Activated CD8-positive, alpha-beta memory T cell treated with anti-CD3 and anti-CD28 coated beads, Interleukin-2, amount 10 ng/mL, durations not matched to agents 7 days and 5 days (primary cell): ENCODE measurements around the gene MATN4. TPM values are rescaled to one million over a fixed set of nuclear protein-coding genes. Genes with fewer than 3 reads are reported as not detected.
A peak's percentile ranks its signal among the peaks of the same experiment; 100 is the strongest.
"Not testable (repeated sequence)": the region's sequence is repeated elsewhere in the genome, so short reads cannot be mapped to it uniquely, and the experiment has no call there.

Experiments used
- ATAC-seq: fragments of 150-1000 bp; cut with Tn5 transposase; one replicate; pipeline ENCODE4 v1.10.0; 2021; ENCODE audit warnings: moderate library complexity
- CTCF ChIA-PET: fragments of 350-600 bp; sonication (Branson Sonifier 250); formaldehyde crosslinking; loops from one replicate; lab custom pipeline; 2021; ENCODE audit warnings: antibody characterized with exemption; lab: Charles Lee
- DNase-seq: peaks from one replicate; pipeline ENCODE4 v3.0.0-alpha.2; 2020
- H3K27ac Mint-ChIP-seq: one replicate; pipeline ENCODE4 v1.8.0; 2021; ENCODE audit warnings: mild to moderate bottlenecking, mixed read lengths
- H3K27me3 Mint-ChIP-seq: one replicate; pipeline ENCODE4 v1.8.0; 2021; ENCODE audit warnings: mixed read lengths
- H3K36me3 Mint-ChIP-seq: one replicate; pipeline ENCODE4 v1.8.0; 2021; ENCODE audit warnings: mild to moderate bottlenecking, mixed read lengths
- H3K4me1 Mint-ChIP-seq: one replicate; pipeline ENCODE4 v1.8.0; 2021; ENCODE audit warnings: mixed read lengths
- H3K4me3 Mint-ChIP-seq: one replicate; pipeline ENCODE4 v1.8.0; 2021; ENCODE audit warnings: mild to moderate bottlenecking, moderate library complexity, mixed read lengths
- H3K9me3 Mint-ChIP-seq: one replicate; pipeline ENCODE4 v1.8.0; 2022; ENCODE audit warnings: low read depth, mixed read lengths
- total RNA-seq, 2 experiments: library from RNA; stranded (reverse); gene quantifications; one replicate each; pipeline ENCODE4 v1.2.3, GENCODE V29; 2021

MATN4 gene
- 1 to 10 TPM in 1 of 2 experiments, under 1 TPM in 1; 0.64 to 2.2 TPM for total RNA-seq

- Mint-ChIP-seq H3K4me1 (peaks cover 22% of the 10 kb centered on the region), H3K36me3 (peaks cover 1% of the 10 kb centered on the region), H3K9me3 (no peaks in the 10 kb centered on the region), H3K27ac (no peak within 1 kb of the TSS), H3K27me3 (peaks cover 45% of the 10 kb centered on the region), H3K4me3 (no peak within 1 kb of the TSS)
- no peak for DNase-seq
- ATAC-seq, result no peak
- CTCF ChIA-PET, result interaction anchor here (0.9 to 2.2 kb wide), 2 partner anchors 11 to 16 kb away, joined by 3 to 13 read pairs; no protein-coding TSS in a partner anchor
These were observed at the start of gene MATN4 for GRCh38 chr20:45308117-45308778. Gene MATN4, minus strand, starts transcription at chr20:45308299. Its CDS starts 2,717 bp downstream, at chr20:45305582.

- H3K9me3 Mint-ChIP-seq, result no peaks in the 10 kb centered on the region
- H3K4me1 Mint-ChIP-seq, result peaks cover 52% of the 10 kb centered on the region
These were observed 47.3 kb upstream of the MATN4 start for GRCh38 chr20:45355209-45356084.

GRCh38 chr20:45354423-45355208 is 46.5 kb upstream of the MATN4 start:
- H3K27ac Mint-ChIP-seq, result peak overlapping the region; percentile 91
- no peaks in the 10 kb centered on the region for H3K9me3 Mint-ChIP-seq
- no peaks in the 10 kb centered on the region for H3K27me3 Mint-ChIP-seq
- H3K36me3 Mint-ChIP-seq, result no peaks in the 10 kb centered on the region
- H3K4me1 Mint-ChIP-seq, result peaks cover 54% of the 10 kb centered on the region
- DNase-seq (no peak), ATAC-seq (no peak)
- peak overlapping the region; percentile 59 for H3K4me3 Mint-ChIP-seq
- CTCF ChIA-PET, result interaction anchor here (1.1 to 11.7 kb wide), 7 partner anchors 8 to 416 kb away, joined by 3 to 120 read pairs (median 4); partner anchors contain the start of gene SYS1

More at GRCh38 chr20:45355209-45356084, 47.3 kb upstream of the MATN4 start:
- Mint-ChIP-seq H3K27me3 (no peaks in the 10 kb centered on the region), H3K27ac (peak overlapping the region; percentile 91), H3K4me3 (peak overlapping the region; percentile 59), H3K36me3 (no peaks in the 10 kb centered on the region)
- DNase-seq, result no peak
- CTCF ChIA-PET, result interaction anchor here (1.1 to 11.7 kb wide), 6 partner anchors 18 to 415 kb away, joined by 3 to 120 read pairs (median 4); no protein-coding TSS in a partner anchor
- peak; percentile 89 for ATAC-seq

GRCh38 chr20:45353746-45354145 is 45.6 kb upstream of the MATN4 start:
- Mint-ChIP-seq H3K27ac (peak overlapping the region; percentile 91), H3K27me3 (no peaks in the 10 kb centered on the region), H3K9me3 (no peaks in the 10 kb centered on the region), H3K36me3 (no peaks in the 10 kb centered on the region), H3K4me3 (no peak overlapping the region), H3K4me1 (peaks cover 52% of the 10 kb centered on the region)
- CTCF ChIA-PET, result interaction anchor here (1.1 to 11.7 kb wide), 6 partner anchors 9 to 417 kb away, joined by 3 to 120 read pairs (median 18); partner anchors contain the start of gene SYS1
- no peak for DNase-seq
- ATAC-seq, result no peak

GRCh38 chr20:45352729-45353128 is 44.6 kb upstream of the MATN4 start:
- peaks cover 49% of the 10 kb centered on the region for H3K4me1 Mint-ChIP-seq
- H3K27ac Mint-ChIP-seq, result no peak overlapping the region
- ATAC-seq, result no peak

GRCh38 chr20:45350795-45351194 is 42.7 kb upstream of the MATN4 start:
- H3K27me3 Mint-ChIP-seq, ATAC-seq, DNase-seq, H3K9me3 Mint-ChIP-seq, H3K4me3 Mint-ChIP-seq, H3K36me3 Mint-ChIP-seq, H3K27ac Mint-ChIP-seq: not testable (repeated sequence)
- H3K4me1 Mint-ChIP-seq, result peaks cover 54% of the 10 kb centered on the region
- CTCF ChIA-PET, result interaction anchor here (1.2 to 5.4 kb wide), 4 partner anchors 12 to 86 kb away, joined by 3 to 38 read pairs (median 20); partner anchors contain the start of gene SYS1

More at GRCh38 chr20:45352729-45353128, 44.6 kb upstream of the MATN4 start:
- Mint-ChIP-seq H3K4me3 (no peak overlapping the region), H3K36me3 (no peaks in the 10 kb centered on the region), H3K9me3 (no peaks in the 10 kb centered on the region), H3K27me3 (no peaks in the 10 kb centered on the region)
- CTCF ChIA-PET, result interaction anchor here (2.2 to 5.4 kb wide), 5 partner anchors 10 to 97 kb away, joined by 7 to 38 read pairs (median 9); partner anchors contain the start of gene SYS1
- DNase-seq, result no peak

- Mint-ChIP-seq H3K36me3 (no peaks in the 10 kb centered on the region), H3K27ac (no peak overlapping the region), H3K4me3 (no peak overlapping the region), H3K9me3 (no peaks in the 10 kb centered on the region), H3K27me3 (no peaks in the 10 kb centered on the region), H3K4me1 (peaks cover 52% of the 10 kb centered on the region)
- ATAC-seq (no peak), DNase-seq (no peak)
- CTCF ChIA-PET, result interaction anchor here (1.2 to 4.7 kb wide), 2 partner anchors 13 to 31 kb away, joined by 3 to 38 read pairs; partner anchors contain the start of gene SYS1
These were observed 42.1 kb upstream of the MATN4 start for GRCh38 chr20:45350217-45350616.

GRCh38 chr20:45347936-45348778 is 40.1 kb upstream of the MATN4 start, which contains the start of gene SDC4:
Gene SDC4, minus strand, starts transcription at chr20:45348424. Its CDS starts 40 bp downstream, at chr20:45348384.
- H3K27ac Mint-ChIP-seq, result peak within 1 kb of the TSS; percentile 67
- H3K4me1 Mint-ChIP-seq, result peaks cover 40% of the 10 kb centered on the region
- ATAC-seq (peak; percentile 91), DNase-seq (peak; percentile 72)
- no peaks in the 10 kb centered on the region for H3K9me3 Mint-ChIP-seq
- CTCF ChIA-PET, result interaction anchor here (0.9 to 4.3 kb wide), 17 partner anchors 9 to 451 kb away, joined by 3 to 39 read pairs (median 4); partner anchors contain the start of genes PIGT and SYS1
- H3K27me3 Mint-ChIP-seq, result no peaks in the 10 kb centered on the region
- peak within 1 kb of the TSS; percentile 77 for H3K4me3 Mint-ChIP-seq
- no peaks in the 10 kb centered on the region for H3K36me3 Mint-ChIP-seq

GRCh38 chr20:45347297-45347935 is 39.3 kb upstream of the MATN4 start:
- Mint-ChIP-seq H3K9me3 (no peaks in the 10 kb centered on the region), H3K4me1 (peaks cover 44% of the 10 kb centered on the region), H3K27me3 (no peaks in the 10 kb centered on the region), H3K4me3 (peak overlapping the region; percentile 77), H3K27ac (peak overlapping the region; percentile 67), H3K36me3 (no peaks in the 10 kb centered on the region)
- ATAC-seq, result no peak
- no peak for DNase-seq
- CTCF ChIA-PET, result interaction anchor here (0.9 to 4.3 kb wide), 15 partner anchors 9 to 423 kb away, joined by 3 to 39 read pairs (median 4); partner anchors contain the start of genes PIGT and SYS1

GRCh38 chr20:45346851-45347250 is 38.8 kb upstream of the MATN4 start:
- Mint-ChIP-seq H3K4me3 (peak overlapping the region; percentile 77), H3K9me3 (no peaks in the 10 kb centered on the region), H3K4me1 (peaks cover 44% of the 10 kb centered on the region), H3K27me3 (no peaks in the 10 kb centered on the region), H3K27ac (no peak overlapping the region), H3K36me3 (no peaks in the 10 kb centered on the region)
- ATAC-seq (no peak), DNase-seq (no peak)
- CTCF ChIA-PET, result interaction anchor here (0.9 to 4.3 kb wide), 14 partner anchors 10 to 424 kb away, joined by 3 to 39 read pairs (median 5); partner anchors contain the start of gene SYS1

GRCh38 chr20:45346291-45346718 is 38.2 kb upstream of the MATN4 start:
- no peak overlapping the region for H3K27ac Mint-ChIP-seq
- H3K36me3 Mint-ChIP-seq, result no peaks in the 10 kb centered on the region
- CTCF ChIA-PET, result interaction anchor here (1.1 to 4.3 kb wide), 11 partner anchors 10 to 91 kb away, joined by 3 to 39 read pairs (median 6); partner anchors contain the start of gene SYS1
- peaks cover 45% of the 10 kb centered on the region for H3K4me1 Mint-ChIP-seq
- H3K27me3 Mint-ChIP-seq, result no peaks in the 10 kb centered on the region
- DNase-seq (no peak), ATAC-seq (no peak)
- peak overlapping the region; percentile 77 for H3K4me3 Mint-ChIP-seq
- H3K9me3 Mint-ChIP-seq, result no peaks in the 10 kb centered on the region
